NCI-H1436 (cell line): ENCODE measurements around the gene FAM47E.
"Not testable (repeated sequence)": the region's sequence is repeated elsewhere in the genome, so short reads cannot be mapped to it uniquely, and the experiment has no call there.

Source experiments
- DNase-seq: peaks from one replicate; lab custom pipeline; 2025; lab: John Stamatoyannopoulos, UW

FAM47E gene

GRCh38 chr4:76267811-76268210 is 16.3 kb downstream of the FAM47E start:
- DNase-seq = no peak

GRCh38 chr4:76270244-76271175 is 19.0 kb downstream of the FAM47E start:
- DNase-seq = no peak

GRCh38 chr4:76271248-76271647 is 19.7 kb downstream of the FAM47E start:
- DNase-seq = no peak

GRCh38 chr4:76272073-76272472 is 20.6 kb downstream of the FAM47E start:
- no peak for DNase-seq

GRCh38 chr4:76272582-76272981 is 21.1 kb downstream of the FAM47E start:
- no peak for DNase-seq

- no peak for DNase-seq
Observed at GRCh38 chr4:76272999-76273398, 21.5 kb downstream of the FAM47E start.

GRCh38 chr4:76275486-76276124 is 24.1 kb downstream of the FAM47E start:
- DNase-seq = no peak

GRCh38 chr4:76276813-76277212 is 25.3 kb downstream of the FAM47E start:
- no peak for DNase-seq

- DNase-seq = no peak
Observed at GRCh38 chr4:76277667-76278066, 26.1 kb downstream of the FAM47E start.

GRCh38 chr4:76278583-76278982 is 27.1 kb downstream of the FAM47E start:
- no peak for DNase-seq

GRCh38 chr4:76279462-76279861 is 27.9 kb downstream of the FAM47E start:
- DNase-seq = no peak

GRCh38 chr4:76280488-76281441 is 29.2 kb downstream of the FAM47E start:
- no peak for DNase-seq

GRCh38 chr4:76281594-76281993 is 30.1 kb downstream of the FAM47E start:
- DNase-seq = not testable (repeated sequence)

GRCh38 chr4:76282941-76283689 is 31.6 kb downstream of the FAM47E start:
- no peak for DNase-seq

- DNase-seq = no peak
Observed at GRCh38 chr4:76283900-76284299, 32.4 kb downstream of the FAM47E start.

- DNase-seq = not testable (repeated sequence)
Observed at GRCh38 chr4:76287811-76288210, 36.3 kb downstream of the FAM47E start.

- DNase-seq = no peak
Observed at GRCh38 chr4:76292730-76293129, 41.2 kb downstream of the FAM47E start.

GRCh38 chr4:76293772-76294171 is 42.3 kb downstream of the FAM47E start:
- no peak for DNase-seq

- DNase-seq = no peak
Observed at GRCh38 chr4:76296286-76296820, 44.8 kb downstream of the FAM47E start.

GRCh38 chr4:76298227-76298626 is 46.7 kb downstream of the FAM47E start:
- no peak for DNase-seq

- DNase-seq = no peak
Observed at GRCh38 chr4:76300012-76300411, 48.5 kb downstream of the FAM47E start.
